ENCODE results near the gene GNLY.

- TF ChIP-seq CTCF (IDR thresholded peaks at IDR 0.05) (no peak), POLR2A (IDR thresholded peaks at IDR 0.05) (no peak)
Observed at GRCh38 chr2:85698184-85698879, 4.2 kb downstream of the GNLY start.

Measured in Peyer's patch (tissue), 4 donors.